GM19193 (cell line): ENCODE measurements around the gene RORB.

Experiments used
- POLR2A ChIP-seq: IDR thresholded peaks from 4 replicates; pipeline ENCODE4 v1.6.1; 2011; ENCODE audit not compliant: insufficient read depth, insufficient read length; ENCODE audit errors: extremely low read depth

The RORB gene

GRCh38 chr9:74554751-74555419 is 57.8 kb downstream of the RORB start:
- no peak for TF ChIP-seq POLR2A

DNA sequence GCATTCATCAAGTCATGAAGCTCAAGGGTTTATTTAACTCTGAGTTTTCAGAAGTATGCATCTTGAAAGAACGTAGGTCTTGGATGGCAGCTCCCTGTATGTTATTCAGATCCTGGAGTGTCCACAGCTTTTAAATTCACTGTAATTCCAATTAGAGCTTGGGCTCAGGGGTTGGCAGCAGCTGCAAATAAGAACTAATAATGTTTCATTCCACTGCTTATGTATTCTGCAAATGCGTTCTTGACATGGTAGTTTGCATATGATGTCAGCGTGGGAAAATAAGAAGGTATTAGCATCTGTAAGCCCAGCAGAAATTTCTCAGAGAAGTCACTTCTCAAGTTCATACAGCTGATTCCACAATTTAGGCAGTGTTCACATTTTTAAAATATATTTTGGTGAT is 58.4 kb downstream of the RORB start:
- no peak for TF ChIP-seq POLR2A

DNA sequence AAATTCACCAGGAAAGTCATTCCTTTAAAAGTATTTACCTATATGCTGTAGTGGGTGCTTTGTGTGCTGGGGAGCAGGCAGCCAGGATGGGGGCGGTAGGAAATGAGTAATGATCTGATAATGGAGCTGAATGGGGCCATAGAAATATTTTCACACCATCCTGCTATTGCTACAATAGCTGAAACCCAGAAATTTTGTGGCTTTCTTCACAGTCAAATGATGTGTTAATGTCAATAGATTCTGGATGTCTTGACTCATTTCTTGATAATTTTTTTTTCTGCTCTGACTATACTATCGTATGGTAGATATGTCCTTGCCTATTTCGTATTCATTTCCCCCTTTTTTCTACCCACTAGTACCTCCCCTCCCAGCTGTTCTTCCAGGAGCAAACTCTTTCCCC is 59.5 kb downstream of the RORB start:
- TF ChIP-seq POLR2A: no peak

DNA sequence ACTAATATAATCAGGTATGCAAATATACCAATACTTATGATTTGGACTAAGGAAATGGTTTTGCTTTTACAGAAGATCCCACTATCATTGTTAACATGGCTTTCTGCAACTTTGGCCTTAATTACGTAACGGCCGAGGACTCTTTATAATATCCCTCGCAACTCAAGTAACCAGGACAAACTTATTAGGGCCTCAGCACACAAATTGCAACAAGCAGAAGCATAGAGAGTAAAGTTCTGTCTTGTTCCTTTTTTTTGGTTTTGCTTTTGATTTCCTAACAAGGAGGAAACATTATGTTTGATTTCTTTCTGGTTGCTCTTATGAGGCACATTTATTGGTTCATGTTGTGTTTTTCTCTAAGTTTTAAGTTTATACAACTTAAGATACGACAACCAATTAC is 60.4 kb downstream of the RORB start:
- no peak for TF ChIP-seq POLR2A

DNA sequence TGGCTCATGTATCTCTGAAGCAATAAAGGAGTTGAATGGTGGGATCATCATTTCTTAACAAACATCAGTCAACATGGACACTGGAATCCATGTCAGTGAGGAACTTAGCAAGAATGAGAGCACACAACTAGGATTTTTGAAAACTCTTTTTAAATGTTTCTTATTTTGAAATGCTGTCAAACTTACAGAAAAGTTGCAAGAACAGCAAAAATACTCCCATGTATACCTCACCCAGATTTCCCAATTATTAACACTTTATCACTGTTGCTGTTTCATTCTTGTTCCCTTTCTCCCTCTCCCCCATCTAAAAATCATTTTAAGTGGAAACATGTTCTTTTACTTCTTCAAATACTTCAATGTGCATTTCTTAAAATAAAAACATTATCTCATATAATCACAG is 65.5 kb downstream of the RORB start:
- no peak for TF ChIP-seq POLR2A

- TF ChIP-seq POLR2A: no peak
Measured at GRCh38 chr9:74570879-74571512, 73.9 kb downstream of the RORB start.

GRCh38 chr9:74573640-74574191 is 76.6 kb downstream of the RORB start:
- no peak for TF ChIP-seq POLR2A

DNA sequence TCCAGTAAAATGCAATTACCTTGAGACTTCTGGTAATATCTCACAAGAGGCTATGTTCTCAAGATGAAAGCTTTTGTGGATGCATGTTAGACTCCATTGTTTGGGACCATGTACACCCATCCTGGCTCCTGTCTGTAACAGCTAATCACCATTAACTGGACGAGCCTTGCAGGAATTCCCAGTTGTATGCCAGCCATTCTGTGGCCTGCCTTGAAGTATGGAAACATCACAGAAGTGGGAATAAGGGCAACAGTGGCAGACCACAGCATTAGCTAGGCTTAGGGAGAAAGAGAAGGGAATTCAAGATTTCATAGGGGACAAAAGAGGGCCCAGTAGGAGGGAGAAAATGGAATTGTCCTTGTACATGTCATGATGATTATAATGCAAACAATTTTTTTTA is 79.0 kb downstream of the RORB start:
- no peak for TF ChIP-seq POLR2A

DNA sequence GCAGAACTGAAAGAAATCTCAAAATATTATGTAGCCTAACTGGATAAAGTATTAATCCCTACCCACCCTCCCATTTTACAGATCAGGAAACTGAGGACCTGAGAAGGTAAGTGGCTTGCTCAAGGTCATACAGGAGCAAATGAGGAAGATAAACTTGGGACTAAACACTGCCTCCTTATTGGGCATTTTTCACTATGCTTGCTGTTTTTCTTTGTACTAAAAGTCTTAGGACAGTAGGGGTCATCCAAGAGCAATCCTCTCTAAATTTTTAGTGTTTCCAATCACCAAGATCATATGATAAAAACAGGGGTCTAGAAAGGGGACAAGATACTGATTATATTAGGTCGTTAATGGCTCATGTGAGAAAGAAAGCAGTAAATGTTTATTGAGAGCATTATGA is 80.8 kb downstream of the RORB start:
- TF ChIP-seq POLR2A: no peak

GRCh38 chr9:74589576-74589975 is 92.4 kb downstream of the RORB start:
- TF ChIP-seq POLR2A: no peak

DNA sequence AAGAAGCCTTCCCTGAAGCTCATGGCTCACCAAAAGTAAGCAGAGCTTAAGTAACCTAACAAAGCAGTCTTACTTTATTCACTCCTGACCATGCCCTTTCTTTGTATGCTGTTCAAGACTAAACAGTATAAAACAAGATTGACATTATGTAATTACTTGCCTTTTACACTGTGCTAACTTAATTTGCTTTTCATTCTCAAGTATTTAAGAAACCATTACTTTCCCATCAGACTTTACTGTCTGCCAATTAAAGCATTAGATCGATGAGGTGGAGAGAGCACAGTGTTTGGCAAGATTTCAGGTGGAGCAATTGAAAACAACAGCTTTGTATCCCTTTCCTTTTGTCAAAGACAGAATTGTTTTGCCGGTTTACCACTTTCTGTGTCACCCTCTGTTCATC is 98.2 kb downstream of the RORB start:
- TF ChIP-seq POLR2A: no peak

DNA sequence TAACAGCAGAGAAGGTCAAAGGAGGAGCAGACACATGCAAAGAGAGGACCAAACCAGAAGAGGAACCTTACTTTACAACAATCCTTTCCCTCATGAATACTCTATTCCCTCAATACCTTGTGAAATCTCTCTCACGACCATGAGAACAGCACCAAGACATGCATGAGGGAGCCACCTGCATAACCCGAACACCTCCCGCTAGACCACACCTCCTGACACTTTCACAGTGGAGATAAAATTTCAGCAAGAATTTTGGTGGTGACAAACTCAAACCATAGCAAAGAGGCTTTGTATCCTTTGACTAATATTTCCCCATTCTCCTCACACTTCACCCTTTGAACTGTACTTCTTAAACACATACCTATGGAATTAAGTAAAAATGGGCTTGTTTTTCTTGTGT is 101.7 kb downstream of the RORB start:
- TF ChIP-seq POLR2A: no peak

DNA sequence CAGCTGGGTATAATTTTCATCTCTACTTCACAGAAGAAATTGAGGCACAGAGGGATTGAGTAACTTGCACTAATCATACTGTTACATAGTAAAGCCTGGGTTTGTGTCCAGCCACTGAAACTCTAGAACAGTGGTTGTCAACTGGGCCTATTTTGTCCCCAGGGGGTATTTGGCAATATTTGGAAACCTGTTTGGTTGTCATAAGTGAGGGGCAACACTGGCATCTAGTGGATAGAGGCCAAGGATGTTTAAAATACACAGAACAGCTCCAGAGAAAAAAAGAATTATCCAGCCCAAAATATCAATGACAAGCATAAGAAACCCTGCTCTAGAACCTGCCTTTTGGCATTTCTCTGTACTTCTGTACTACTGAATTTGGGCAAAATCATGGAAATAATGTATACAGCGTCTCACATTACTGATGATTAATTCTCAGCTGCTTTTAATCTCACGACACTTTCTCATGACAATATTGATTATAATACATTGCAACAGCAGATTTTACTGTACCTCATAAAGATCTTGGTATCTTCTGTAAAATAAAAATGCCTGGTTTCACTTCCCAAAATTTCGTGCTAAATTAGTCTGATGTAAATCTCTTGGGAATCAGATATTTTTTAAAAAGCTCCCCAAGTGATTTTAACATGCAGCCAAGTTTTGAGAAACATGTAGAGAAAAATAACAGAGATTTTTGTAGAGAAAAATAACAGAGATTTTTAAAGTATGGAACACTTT is 112.7 kb downstream of the RORB start:
- no peak for TF ChIP-seq POLR2A

GRCh38 chr9:74610523-74611061 is 113.5 kb downstream of the RORB start:
- no peak for TF ChIP-seq POLR2A

DNA sequence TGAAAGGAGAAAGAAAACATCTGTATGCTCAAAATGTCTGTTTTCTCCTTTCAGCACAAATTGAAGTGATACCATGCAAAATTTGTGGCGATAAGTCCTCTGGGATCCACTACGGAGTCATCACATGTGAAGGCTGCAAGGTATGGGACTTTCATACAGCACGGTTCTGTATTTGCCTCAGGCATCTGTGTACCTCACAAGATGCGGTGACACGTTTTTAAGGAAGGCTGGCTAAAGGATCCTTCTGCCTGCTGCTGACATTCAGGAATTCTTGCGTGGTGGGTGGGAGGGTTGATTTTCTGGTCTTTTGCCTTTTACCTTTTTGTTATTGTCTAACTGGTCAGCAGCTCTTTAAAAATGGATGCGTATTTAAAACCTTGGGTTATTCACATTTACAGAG is 133.1 kb downstream of the RORB start:
- no peak for TF ChIP-seq POLR2A
